ENCODE data around the gene CHRM4.

CHRM4 gene

GRCh38 chr11:46380340-46381047, 11.1 kb downstream of the CHRM4 start:
- TF ChIP-seq REST (IDR thresholded peaks at IDR 0.05; ENCODE audit: low read depth) (no peak), EGR1 (IDR thresholded peaks at IDR 0.05) (peak; percentile 80), TCF12 (IDR thresholded peaks at IDR 0.05; ENCODE audit: low read depth) (peak; percentile 57), MAX (IDR thresholded peaks at IDR 0.05) (peak; percentile 7; the same call in 1 of the 2 replicates)

- no peak for TF ChIP-seq TEAD4 (IDR thresholded peaks at IDR 0.05)
Measured at GRCh38 chr11:46378811-46379481, 12.6 kb downstream of the CHRM4 start.

- no peak for TF ChIP-seq TCF12 (IDR thresholded peaks at IDR 0.05; ENCODE audit: low read depth)
- TF ChIP-seq TAF1 (IDR thresholded peaks at IDR 0.05; ENCODE audit: low read depth), result no peak
- TF ChIP-seq USF1 (IDR thresholded peaks at IDR 0.05), result no peak
- TF ChIP-seq REST (IDR thresholded peaks at IDR 0.05; ENCODE audit: low read depth), result no peak
- TF ChIP-seq CEBPB (IDR thresholded peaks at IDR 0.05), result no peak
- TF ChIP-seq RAD21 (IDR thresholded peaks at IDR 0.05; ENCODE audit: low read depth), result no peak
- TF ChIP-seq EP300 (IDR thresholded peaks at IDR 0.05; ENCODE audit: borderline replicate concordance), result no peak
- no peak for TF ChIP-seq ZBTB7A (IDR thresholded peaks at IDR 0.05; ENCODE audit: low read depth)
- TF ChIP-seq TEAD4 (IDR thresholded peaks at IDR 0.05), result no peak
- TF ChIP-seq CREB1 (IDR thresholded peaks at IDR 0.05; ENCODE audit: low read depth), result no peak
- no peak for TF ChIP-seq YY1 (IDR thresholded peaks at IDR 0.05; ENCODE audit: low read depth)
- TF ChIP-seq EGR1 (IDR thresholded peaks at IDR 0.05), result no peak
- no peak for TF ChIP-seq NFIC (IDR thresholded peaks at IDR 0.05)
- no peak for TF ChIP-seq FOXM1 (IDR thresholded peaks at IDR 0.05; ENCODE audit: borderline replicate concordance, low read depth)
- no peak for TF ChIP-seq MAX (IDR thresholded peaks at IDR 0.05)
Measured at GRCh38 chr11:46378296-46378695, 13.3 kb downstream of the CHRM4 start.

GRCh38 chr11:46377831-46378230, 13.7 kb downstream of the CHRM4 start:
- TF ChIP-seq TCF12 (IDR thresholded peaks at IDR 0.05; ENCODE audit: low read depth) (no peak), REST (IDR thresholded peaks at IDR 0.05; ENCODE audit: low read depth) (no peak), ZBTB7A (IDR thresholded peaks at IDR 0.05; ENCODE audit: low read depth) (no peak), FOXM1 (IDR thresholded peaks at IDR 0.05; ENCODE audit: borderline replicate concordance, low read depth) (no peak), CREB1 (IDR thresholded peaks at IDR 0.05; ENCODE audit: low read depth) (no peak)

GRCh38 chr11:46377290-46377689, 14.3 kb downstream of the CHRM4 start:
- TF ChIP-seq EGR1 (IDR thresholded peaks at IDR 0.05) (no peak), MAX (IDR thresholded peaks at IDR 0.05) (no peak), REST (IDR thresholded peaks at IDR 0.05; ENCODE audit: low read depth) (no peak), CREB1 (IDR thresholded peaks at IDR 0.05; ENCODE audit: low read depth) (no peak), RAD21 (IDR thresholded peaks at IDR 0.05; ENCODE audit: low read depth) (no peak)
